Activated naive CD8-positive, alpha-beta T cell (primary cell): ENCODE measurements around the gene CDK5.

Experiments used
- H3K27ac Mint-ChIP-seq: one replicate; pipeline ENCODE4 v1.8.0; 2021; ENCODE audit warnings: mixed read lengths
- H3K27me3 Mint-ChIP-seq: one replicate; pipeline ENCODE4 v1.8.0; 2021; ENCODE audit warnings: mixed read lengths
- H3K36me3 Mint-ChIP-seq: one replicate; pipeline ENCODE4 v1.8.0; 2021; ENCODE audit warnings: mixed read lengths
- H3K4me1 Mint-ChIP-seq: one replicate; pipeline ENCODE4 v1.8.0; 2021; ENCODE audit warnings: low read depth, mixed read lengths
- H3K4me3 Mint-ChIP-seq: one replicate; pipeline ENCODE4 v1.8.0; 2021; ENCODE audit warnings: mild to moderate bottlenecking, mixed read lengths
- H3K9me3 Mint-ChIP-seq: one replicate; pipeline ENCODE4 v1.8.0; 2021; ENCODE audit warnings: low read depth, mixed read lengths

The CDK5 gene

DNA sequence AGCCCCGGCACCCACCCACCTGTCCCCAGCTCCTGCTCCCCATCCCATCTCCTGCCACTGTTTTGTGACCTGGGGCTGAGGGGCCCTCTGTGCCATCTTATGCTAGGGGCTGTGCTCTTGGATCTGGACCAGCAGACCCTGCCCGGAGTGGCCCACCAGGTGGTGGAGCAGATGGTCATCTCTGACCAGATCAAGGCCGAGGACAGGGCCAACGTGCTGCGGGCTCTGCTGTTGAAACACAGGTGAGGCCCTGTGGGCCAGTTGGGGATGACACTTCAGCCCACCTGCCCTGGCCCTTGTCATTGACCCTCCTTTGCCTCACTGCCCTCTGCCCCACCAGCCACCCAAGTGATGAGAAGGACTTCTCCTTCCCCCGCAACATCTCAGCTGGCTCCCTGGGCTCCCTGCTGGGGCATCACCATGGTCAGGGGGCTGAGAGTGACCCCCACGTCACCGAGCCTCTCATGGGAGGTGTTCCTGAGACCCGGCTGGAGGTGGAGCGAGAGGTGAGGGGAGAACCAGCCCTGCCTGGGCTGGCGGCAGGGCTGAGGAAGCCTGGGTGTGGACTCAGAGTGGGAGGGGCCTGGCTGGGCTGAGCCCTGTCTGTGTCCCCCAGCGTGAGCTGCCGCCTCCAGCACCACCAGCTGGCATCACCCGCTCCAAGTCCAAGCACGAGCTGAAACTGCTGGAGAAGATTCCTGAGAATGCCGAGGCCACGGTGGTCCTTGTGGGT lies 12.3 kb upstream of the CDK5 start:
- no peaks in the 10 kb centered on the region for H3K4me1 Mint-ChIP-seq
- H3K4me3 Mint-ChIP-seq = no peak overlapping the region
- H3K9me3 Mint-ChIP-seq = no peaks in the 10 kb centered on the region
- no peak overlapping the region for H3K27ac Mint-ChIP-seq
- no peaks in the 10 kb centered on the region for H3K27me3 Mint-ChIP-seq
- no peaks in the 10 kb centered on the region for H3K36me3 Mint-ChIP-seq

DNA sequence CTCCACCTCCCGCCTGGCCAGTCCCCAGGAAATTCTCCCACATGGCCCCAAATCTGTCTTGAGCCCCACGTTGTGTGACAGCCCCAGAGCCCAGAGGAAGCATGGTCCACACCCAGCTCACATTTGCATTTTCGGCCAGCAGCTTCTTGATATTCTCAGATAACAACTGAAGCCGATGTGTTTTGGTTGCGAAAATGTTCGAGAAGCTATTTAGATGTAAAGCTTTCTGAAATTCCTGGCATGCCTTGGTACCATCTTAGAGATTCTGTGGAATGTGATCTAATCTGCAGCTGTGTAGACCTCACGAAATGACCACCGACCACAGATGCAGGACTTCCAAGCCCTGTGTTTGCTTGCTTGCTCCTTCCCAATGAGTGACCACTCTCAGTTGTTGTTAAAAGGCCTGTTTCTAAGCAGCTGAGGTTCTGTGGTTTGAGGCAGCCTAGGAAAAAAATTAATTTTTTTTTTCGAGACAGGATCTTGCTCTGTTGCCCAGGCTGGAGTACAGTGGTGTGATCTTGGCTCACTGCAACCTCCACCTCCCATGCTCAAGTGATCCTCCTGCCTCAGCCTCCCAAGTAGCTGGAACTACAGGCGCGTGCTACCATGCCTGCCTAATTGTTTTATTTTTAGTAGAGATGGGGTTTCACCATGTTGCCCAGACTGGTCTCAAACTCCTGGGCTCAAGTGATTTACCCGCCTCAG lies 10.5 kb upstream of the CDK5 start:
- no peaks in the 10 kb centered on the region for H3K36me3 Mint-ChIP-seq
- no peak overlapping the region for H3K4me3 Mint-ChIP-seq
- no peaks in the 10 kb centered on the region for H3K27me3 Mint-ChIP-seq

DNA sequence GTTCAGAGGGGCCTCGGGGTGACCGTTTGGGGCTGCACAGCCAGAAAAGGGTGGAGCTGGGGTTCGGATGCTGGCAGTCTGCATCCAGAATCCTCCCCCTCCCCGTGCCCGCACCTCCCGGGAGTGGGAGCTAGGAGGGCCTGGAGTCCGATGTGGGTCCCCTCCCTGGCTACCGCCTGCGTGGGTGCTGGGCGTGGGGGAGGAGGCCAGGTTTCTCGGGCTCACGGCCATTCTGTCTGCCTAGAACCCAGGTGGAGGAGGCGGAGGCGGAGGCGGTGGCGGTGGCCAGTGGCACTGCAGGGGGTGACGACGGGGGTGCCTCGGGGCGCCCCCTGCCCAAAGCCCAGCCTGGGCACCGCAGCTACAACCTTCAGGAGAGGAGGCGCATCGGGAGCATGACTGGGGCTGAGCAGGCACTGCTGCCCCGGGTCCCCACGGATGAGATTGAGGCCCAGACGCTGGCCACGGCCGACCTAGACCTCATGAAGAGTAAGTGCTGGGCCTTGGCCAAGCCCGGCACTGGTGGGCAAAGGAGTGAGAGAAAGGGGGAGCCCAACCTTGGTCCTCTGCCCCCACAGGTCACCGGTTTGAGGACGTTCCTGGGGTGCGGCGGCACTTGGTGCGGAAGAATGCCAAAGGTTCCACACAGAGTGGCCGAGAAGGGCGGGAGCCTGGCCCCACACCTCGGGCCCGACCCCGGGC lies 8.7 kb upstream of the CDK5 start:
- Mint-ChIP-seq H3K36me3 (no peaks in the 10 kb centered on the region), H3K4me1 (peaks cover 3% of the 10 kb centered on the region), H3K4me3 (no peak overlapping the region), H3K27ac (no peak overlapping the region), H3K27me3 (no peaks in the 10 kb centered on the region), H3K9me3 (no peaks in the 10 kb centered on the region)

More for the DNA sequence above, 10.5 kb upstream of the CDK5 start:
- Mint-ChIP-seq H3K9me3 (no peaks in the 10 kb centered on the region), H3K27ac (no peak overlapping the region), H3K4me1 (no peaks in the 10 kb centered on the region)

DNA sequence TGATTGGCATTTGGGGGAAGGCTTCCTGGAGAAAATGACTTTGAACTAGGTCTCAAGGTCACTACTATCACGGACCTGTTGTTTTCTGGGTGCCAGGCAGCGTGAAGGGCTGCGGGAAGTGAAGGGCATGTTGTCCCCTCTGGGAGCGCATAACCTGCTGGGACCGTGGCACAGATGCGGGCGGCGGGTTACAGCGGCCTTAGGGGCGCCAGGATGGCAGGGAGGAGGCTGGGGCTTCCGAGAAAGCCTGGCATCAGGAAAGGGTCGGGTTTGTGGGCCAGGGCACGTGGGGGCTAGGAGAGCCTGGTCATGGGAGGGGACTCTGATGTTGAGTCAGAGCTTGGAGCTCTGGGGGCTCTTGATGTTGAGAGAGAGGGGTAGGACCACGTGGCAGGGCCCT lies 7.8 kb upstream of the CDK5 start:
- no peaks in the 10 kb centered on the region for H3K27me3 Mint-ChIP-seq
- no peak overlapping the region for H3K27ac Mint-ChIP-seq
- peaks cover 6% of the 10 kb centered on the region for H3K4me1 Mint-ChIP-seq
- H3K9me3 Mint-ChIP-seq = no peaks in the 10 kb centered on the region
- no peaks in the 10 kb centered on the region for H3K36me3 Mint-ChIP-seq
- no peak overlapping the region for H3K4me3 Mint-ChIP-seq

DNA sequence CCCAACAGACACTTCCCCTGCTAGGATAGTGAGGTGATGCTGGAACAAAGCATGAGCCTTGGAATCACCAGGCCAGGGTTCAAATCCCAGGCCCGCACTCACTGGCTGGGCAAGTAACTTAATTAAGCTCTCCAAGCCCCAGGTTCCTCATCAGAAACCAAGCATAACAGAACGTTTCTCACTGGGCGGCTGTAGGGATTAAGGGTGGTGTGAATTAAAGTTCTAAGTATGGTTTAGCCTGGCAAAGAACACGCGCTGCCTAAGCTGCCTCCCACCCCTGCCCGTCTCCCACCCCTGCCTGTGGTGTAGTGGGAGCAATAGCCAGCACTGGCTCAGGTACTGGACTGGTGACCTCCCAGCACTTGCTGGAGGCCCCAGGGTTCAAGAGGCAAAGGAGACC lies 7.3 kb upstream of the CDK5 start:
- no peaks in the 10 kb centered on the region for H3K27me3 Mint-ChIP-seq
- H3K27ac Mint-ChIP-seq = no peak overlapping the region
- no peaks in the 10 kb centered on the region for H3K9me3 Mint-ChIP-seq
- H3K4me3 Mint-ChIP-seq = no peak overlapping the region
- H3K4me1 Mint-ChIP-seq = peaks cover 10% of the 10 kb centered on the region
- H3K36me3 Mint-ChIP-seq = no peaks in the 10 kb centered on the region

DNA sequence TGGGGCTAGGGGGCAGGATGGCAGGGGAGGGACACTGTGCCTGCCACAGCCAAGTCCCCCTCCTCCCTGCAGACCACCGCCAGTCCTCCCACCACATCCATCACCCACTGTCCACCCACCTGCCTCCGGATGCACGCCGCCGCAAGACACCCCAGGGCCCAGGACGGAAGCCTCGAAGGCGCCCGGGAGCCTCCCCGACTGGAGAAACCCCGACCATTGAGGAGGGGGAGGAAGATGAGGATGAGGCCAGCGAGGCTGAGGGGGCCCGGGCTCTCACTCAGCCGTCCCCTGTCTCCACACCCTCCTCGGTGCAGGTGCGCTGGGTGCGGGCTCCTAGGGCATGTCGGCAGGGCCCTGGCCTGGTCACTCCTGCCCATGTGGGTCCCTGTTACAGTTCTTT lies 6.8 kb upstream of the CDK5 start:
- Mint-ChIP-seq H3K27me3 (no peaks in the 10 kb centered on the region), H3K4me1 (peaks cover 10% of the 10 kb centered on the region), H3K27ac (no peak overlapping the region), H3K4me3 (no peak overlapping the region), H3K9me3 (no peaks in the 10 kb centered on the region), H3K36me3 (no peaks in the 10 kb centered on the region)

DNA sequence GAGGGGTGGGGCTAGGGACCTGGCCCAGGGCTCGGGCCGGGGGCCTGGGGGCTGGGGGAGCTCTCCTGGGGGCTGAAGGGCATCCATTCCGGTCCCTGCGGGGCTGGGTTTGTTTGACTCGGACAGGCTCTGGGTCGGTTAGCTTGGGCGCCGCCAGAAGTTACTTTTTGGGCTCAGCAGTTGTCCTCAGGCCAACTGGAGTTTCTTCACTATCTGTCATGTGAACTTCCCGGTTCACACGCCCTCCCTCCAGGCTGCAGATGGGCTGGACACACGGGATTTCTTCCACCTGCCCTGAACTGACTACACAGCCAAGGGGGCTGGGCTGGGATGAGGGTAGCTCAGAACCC lies 5.5 kb upstream of the CDK5 start:
- no peak overlapping the region for H3K27ac Mint-ChIP-seq
- H3K9me3 Mint-ChIP-seq = no peaks in the 10 kb centered on the region
- peaks cover 13% of the 10 kb centered on the region for H3K4me1 Mint-ChIP-seq
- no peaks in the 10 kb centered on the region for H3K36me3 Mint-ChIP-seq
- H3K27me3 Mint-ChIP-seq = no peaks in the 10 kb centered on the region
- H3K4me3 Mint-ChIP-seq = no peak overlapping the region

DNA sequence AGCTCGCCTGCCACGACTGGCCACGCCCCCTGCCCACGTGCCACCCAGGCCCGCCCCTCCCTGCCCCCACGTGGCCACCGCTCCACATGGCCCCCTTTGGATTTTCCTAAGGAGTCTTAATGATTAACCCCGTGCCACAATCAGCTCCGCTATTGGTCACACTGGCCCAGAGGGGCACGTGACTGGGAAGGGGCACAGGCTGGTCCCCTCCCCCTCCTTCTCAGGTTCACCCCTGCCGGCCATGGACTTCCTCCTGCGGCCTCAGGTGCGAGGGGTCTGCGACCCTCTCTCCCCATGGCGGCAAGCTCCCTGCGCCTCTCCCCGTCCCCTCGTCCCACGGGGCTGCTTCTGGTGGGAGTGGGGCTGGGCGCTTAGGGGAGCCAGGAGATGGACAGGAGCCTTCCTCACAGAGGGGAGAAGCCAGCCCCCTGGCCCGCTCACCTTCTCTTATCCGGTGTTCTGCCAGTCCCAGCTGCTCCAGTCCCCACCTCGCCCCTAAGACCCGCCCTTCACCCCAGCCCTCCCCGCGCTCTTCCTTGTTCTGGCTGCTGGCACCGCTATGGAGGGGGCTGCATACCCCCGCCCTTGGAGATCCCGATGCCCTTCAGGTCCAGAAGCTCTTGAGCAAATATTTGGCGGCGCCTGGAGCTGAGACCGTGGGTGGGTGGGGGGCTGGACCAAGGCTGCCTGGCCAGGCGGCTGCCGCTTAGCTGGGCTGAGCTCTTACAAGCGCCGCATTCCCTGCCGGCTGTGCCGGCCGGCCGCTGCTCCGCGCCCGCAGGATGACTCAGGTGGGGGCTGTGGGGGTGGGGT lies 4.9 kb upstream of the CDK5 start:
- Mint-ChIP-seq H3K27ac (no peak overlapping the region), H3K27me3 (no peaks in the 10 kb centered on the region), H3K9me3 (no peaks in the 10 kb centered on the region), H3K36me3 (no peaks in the 10 kb centered on the region), H3K4me1 (peaks cover 13% of the 10 kb centered on the region), H3K4me3 (no peak overlapping the region)

DNA sequence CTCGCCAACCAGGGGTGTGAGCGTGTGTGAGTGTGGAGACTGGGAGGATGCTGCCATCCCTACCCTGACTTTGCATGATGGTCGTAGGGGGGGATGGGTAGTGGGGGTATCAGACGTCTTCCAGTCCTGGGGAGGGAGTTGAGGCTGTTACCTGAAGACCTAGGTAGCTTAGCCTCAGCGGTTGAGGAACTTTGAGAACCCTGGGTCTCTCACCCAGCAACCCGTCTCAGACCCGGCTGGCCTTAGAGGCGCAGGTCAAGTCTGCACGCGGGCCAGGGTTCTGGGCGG lies 4.4 kb upstream of the CDK5 start:
- no peaks in the 10 kb centered on the region for H3K27me3 Mint-ChIP-seq
- H3K27ac Mint-ChIP-seq = no peak overlapping the region
- H3K4me1 Mint-ChIP-seq = peaks cover 18% of the 10 kb centered on the region
- no peak overlapping the region for H3K4me3 Mint-ChIP-seq
- no peaks in the 10 kb centered on the region for H3K9me3 Mint-ChIP-seq
- H3K36me3 Mint-ChIP-seq = no peaks in the 10 kb centered on the region

DNA sequence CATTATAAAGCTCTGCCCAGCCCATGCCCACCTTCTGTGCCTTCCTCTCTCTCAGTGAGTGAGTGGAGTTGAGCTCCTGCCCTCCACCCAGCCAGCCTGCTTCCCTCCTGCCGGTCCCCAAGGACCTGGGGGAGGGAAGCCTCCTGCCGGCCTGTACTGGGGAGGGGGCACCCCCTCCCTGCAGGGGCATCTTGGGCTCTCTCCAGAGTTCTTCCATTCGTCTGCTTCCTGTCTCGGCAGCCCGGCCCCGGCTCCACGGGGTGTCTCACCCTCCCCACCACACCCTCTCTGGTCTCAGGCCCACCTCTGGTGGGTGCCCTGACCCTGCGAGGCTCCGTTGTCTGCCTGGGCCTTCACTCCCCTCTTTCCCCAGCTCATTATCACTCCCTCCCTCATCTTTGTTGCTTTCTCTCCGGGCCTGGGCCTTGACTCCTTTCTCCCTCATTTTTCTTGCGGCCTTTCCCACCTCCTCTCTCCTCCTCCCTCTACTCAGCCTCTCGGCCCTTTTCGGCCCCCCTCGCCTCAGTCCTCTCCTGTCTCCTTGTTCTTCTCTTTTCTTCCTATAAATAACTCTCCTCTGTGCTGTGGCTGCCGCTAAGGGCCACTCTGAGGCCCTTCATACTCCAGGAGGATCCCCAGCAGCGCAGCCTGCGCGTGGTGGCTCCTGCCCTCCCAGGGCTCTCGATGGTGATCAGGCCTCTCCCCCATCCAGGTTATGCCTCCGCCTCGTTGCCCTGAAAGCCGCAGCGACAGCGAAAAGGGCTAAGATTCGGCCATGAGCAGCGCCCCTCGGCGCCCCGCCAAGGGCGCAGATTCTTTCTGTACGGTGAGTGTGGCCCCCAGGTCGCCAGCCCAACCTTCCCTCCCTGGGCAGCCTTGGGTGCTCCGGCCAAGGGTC lies 3.8 kb upstream of the CDK5 start:
- Mint-ChIP-seq H3K4me3 (peak overlapping the region; percentile 84), H3K9me3 (no peaks in the 10 kb centered on the region), H3K27me3 (no peaks in the 10 kb centered on the region), H3K4me1 (peaks cover 20% of the 10 kb centered on the region), H3K27ac (peak overlapping the region; percentile 34), H3K36me3 (no peaks in the 10 kb centered on the region)

DNA sequence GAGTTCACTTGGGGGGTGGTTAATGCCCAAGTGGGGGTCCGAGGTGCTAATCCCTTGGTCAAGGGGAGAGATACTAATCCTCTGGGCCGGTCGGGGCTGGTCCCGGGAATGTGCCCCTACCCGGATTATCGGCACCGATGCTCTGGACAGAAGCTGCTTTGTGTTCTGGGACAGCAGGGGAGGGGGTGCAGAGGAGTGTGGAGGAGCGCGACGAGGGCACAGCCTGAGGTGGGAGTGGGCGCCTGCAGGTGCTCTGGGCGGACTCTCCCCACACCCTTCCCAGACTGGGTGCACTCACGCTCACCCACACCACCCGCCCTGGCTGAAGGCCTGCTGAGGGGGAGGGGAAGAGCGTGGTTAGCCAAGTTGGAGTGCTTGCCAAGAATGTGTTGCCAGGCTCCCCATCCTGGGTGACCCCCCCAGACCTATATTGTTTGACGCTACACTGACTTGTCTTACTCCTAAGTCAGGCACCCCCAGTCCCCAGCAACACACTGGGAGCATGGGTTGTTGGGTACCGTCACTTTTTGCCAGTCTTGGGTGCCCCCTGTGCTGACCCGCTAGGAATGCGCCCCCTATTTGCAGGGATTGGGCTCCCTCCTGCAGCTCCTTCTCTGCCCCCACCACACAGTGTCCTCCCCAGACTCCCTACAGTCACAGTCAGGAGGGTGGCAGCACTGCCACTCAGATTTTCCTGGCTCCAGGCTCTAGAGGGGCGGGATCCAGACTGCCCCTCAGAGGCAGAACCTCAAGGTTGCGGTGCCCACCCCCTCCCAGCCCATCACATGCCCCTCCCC lies 2.9 kb upstream of the CDK5 start:
- H3K4me1 Mint-ChIP-seq = peaks cover 20% of the 10 kb centered on the region
- H3K27ac Mint-ChIP-seq = no peak overlapping the region

DNA sequence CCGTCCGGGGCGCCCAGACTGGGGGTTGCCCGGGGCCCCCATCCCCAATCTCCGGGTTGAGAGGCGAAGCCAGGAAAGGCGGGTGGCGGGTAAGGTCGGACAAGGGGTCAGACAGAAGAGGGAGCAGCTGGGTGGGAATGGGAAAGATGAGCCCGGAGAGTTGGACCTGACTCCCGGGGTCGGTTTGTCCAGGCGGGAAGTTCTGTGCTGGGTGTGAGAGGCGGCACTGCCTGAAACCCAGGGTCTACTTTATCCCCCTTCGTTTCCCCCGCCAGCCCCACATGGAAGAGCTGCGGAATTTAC lies 2.4 kb upstream of the CDK5 start:
- H3K4me1 Mint-ChIP-seq = peaks cover 20% of the 10 kb centered on the region
- no peaks in the 10 kb centered on the region for H3K36me3 Mint-ChIP-seq
- no peaks in the 10 kb centered on the region for H3K9me3 Mint-ChIP-seq
- H3K27ac Mint-ChIP-seq = peak overlapping the region; percentile 64
- H3K4me3 Mint-ChIP-seq = peak overlapping the region; percentile 84
- no peaks in the 10 kb centered on the region for H3K27me3 Mint-ChIP-seq

More for the DNA sequence above, 2.9 kb upstream of the CDK5 start:
- no peaks in the 10 kb centered on the region for H3K9me3 Mint-ChIP-seq
- peak overlapping the region; percentile 84 for H3K4me3 Mint-ChIP-seq
- no peaks in the 10 kb centered on the region for H3K27me3 Mint-ChIP-seq
- no peaks in the 10 kb centered on the region for H3K36me3 Mint-ChIP-seq

DNA sequence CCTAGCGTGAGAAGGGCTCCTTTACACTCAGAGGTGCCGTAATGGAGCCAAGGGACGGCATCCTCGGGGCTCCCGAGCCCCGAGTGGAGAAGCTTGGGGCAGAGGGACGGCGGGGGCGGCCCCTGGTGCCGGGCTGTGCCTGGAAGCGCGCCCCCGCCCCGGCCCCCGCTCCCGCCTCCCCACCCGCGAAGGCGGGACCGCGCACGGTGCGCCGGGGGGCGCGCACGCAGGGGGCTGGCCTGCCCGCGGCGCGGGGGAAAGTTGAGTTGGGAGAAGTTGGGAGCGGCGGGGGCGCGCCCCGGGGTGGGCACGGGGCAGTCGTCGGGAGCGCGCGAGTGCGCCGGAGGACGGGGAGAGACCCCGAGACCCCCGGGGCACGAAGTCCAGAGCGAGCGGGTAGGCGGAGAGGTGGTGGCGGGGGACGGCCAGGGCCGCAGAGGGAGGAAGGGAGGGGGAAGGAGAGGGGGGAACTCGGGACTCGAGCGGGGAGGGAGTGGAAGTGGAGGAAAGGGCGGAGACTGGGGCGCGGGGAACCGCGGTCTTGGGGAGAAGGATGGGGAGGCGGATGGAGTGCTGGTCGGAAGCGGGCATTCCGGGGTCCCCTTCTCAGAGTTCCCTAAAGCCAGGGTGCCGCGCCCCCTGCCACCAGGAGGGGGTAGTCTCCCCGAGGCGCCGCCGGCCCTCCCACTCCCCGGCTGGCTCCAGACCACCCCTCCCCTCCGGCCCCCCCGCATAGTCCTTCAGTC lies 1.8 kb upstream of the CDK5 start, which contains the start of gene SLC4A2:
SLC4A2 (plus strand) TSS at position 223 of the 746 bp plus-strand sequence. CDS start 2,399 bp downstream, outside the sequence.
- no peaks in the 10 kb centered on the region for H3K36me3 Mint-ChIP-seq
- H3K4me3 Mint-ChIP-seq = peak within 1 kb of the TSS; percentile 95
- peak within 1 kb of the TSS; percentile 90 for H3K27ac Mint-ChIP-seq
- H3K9me3 Mint-ChIP-seq = no peaks in the 10 kb centered on the region
- H3K4me1 Mint-ChIP-seq = peaks cover 20% of the 10 kb centered on the region
- H3K27me3 Mint-ChIP-seq = no peaks in the 10 kb centered on the region
